ENCODE data around the gene RAMACL.

Gene RAMACL

GRCh38 chr6:166552600-166552999 is 33.9 kb downstream of the RAMACL start:
- TF ChIP-seq CTCF (IDR thresholded peaks at IDR 0.05; ENCODE audit: low read depth, low read length), result no peak
- DNase-seq (ENCODE audit: extremely low read depth, low read depth), result no peak

GRCh38 chr6:166551754-166552495 is 34.6 kb downstream of the RAMACL start:
- no peak for TF ChIP-seq CTCF (IDR thresholded peaks at IDR 0.05; ENCODE audit: low read depth, low read length)
- no peak for DNase-seq (ENCODE audit: extremely low read depth, low read depth)

DNA sequence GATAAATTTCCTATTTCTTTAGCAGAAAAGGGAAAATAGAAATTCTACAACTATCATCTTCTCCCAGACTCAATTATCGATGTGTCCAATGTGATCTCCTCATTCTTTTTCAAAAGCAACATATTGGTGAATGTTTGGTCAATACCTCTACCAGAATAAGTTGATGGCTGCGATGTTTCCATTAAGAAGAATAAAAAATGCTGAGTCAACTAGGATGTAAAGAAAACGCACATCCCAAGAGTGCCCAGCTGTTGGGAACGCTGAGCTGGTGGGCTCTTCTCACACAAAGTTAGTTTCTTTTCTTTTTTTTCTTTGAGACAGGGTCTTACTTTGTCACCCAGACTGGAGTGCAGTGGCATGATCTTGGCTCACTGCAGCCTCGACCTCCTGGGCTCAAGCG is 39.8 kb downstream of the RAMACL start:
- no peak for DNase-seq (ENCODE audit: extremely low read depth, low read depth)
- TF ChIP-seq CTCF (IDR thresholded peaks at IDR 0.05; ENCODE audit: low read depth, low read length), result no peak

DNA sequence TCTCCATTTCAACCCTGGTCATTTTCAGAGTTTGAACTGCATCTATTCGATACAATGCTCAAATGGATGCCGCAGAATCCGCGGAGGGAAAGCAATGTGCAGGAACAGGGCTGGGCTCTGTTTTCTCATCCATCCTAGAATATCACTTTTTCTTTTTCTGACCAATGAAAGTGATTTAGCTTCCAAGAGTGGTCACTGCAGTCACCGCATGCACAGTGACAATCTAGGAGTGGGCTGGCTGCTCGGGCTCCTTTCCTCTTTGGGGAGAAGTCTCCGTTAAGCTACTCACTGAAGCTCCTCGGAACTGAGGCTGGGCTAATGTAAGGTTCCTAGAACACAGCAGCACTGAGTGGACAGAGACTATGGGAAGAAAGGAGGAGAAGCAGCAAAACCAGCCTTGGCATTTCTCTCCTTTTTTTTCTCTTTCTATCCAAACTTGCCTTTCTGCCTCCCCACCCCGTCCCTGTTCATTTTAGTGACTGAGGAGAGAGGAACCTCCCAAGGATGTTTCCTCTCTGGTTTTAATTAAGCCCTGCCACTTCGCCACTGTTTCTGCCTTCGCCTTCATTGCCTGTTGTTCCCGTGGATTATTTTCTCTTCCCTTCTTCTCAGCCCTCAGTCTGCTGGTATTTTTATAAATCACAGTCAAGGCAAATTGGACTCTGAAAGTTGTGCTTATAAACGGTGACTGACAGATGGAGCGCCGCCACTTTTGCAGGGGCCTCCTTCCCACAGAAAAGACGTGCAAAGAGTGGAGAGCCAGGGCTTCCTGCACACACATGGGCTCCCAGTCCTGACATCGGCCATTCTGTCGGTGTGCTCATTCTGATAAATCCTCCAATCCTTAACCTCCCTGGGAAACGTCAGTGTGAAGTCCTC is 41.1 kb downstream of the RAMACL start:
- no peak for DNase-seq (ENCODE audit: extremely low read depth, low read depth)
- TF ChIP-seq CTCF (IDR thresholded peaks at IDR 0.05; ENCODE audit: low read depth, low read length), result no peak

DNA sequence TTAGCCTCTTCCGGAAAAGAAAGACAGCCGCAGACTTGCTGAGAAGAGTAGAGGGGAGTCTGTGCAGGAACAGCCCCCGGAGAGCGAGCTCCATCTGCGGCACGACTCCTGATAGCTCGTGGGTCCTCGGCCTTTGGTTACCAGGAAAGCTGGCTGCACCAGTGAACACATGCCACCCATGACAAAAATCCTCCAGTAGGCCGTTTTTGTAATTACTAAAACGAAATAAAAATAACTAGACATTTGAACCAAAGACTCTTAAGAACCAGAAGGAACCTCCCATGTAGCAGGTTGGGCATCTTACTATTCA is 42.2 kb downstream of the RAMACL start:
- no peak for DNase-seq (ENCODE audit: extremely low read depth, low read depth)
- no peak for TF ChIP-seq CTCF (IDR thresholded peaks at IDR 0.05; ENCODE audit: low read depth, low read length)

DNA sequence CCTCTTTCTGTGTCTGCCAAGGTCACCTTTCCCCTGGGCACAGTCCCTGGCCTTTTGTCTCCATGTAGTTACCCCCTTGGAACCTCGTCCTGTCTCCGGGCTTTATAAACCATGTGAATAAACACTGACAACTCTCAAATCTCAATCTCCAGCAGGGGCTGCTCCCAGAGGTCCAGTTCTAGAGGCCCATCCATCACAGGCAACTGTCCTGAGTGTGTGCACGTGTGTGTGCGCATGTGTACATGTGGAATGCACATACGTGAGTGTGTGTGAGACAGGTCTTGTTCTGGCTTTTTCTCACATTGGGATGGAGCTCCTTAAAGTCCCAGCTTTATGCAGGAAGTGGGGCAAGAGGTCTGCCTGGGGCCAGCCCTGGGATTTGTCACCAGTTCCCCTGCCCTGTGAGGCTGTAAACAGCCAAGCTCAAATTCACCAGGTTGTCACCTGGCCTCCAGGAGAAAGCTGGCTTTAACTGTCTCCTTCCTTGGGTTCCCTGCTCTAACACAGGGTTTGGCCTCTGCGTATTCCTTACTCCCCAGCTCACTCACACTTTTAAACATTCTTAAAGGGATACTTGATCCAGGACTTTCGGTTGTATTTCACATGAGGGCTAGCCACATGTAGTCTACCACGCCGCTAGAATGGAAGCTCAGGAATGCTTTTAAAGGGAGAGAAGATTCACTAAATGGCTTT is 42.7 kb downstream of the RAMACL start:
- no peak for TF ChIP-seq CTCF (IDR thresholded peaks at IDR 0.05; ENCODE audit: low read depth, low read length)
- no peak for DNase-seq (ENCODE audit: extremely low read depth, low read depth)

DNA sequence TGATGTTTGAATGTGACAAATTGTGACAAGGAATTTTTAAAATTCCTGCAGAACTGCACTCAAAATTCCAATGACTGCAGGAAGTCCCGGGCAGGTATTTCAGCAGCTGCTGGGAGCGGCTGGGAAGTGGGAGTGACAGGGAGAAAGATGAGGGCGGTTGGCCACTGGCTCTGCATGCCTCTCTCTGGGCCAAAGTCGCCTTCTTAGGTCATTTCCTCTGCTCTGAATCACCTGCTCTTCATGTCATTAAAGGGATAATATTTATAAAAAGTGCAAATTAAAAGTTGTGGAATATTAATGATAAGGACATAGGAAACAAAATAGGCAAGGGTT is 43.9 kb downstream of the RAMACL start:
- TF ChIP-seq CTCF (IDR thresholded peaks at IDR 0.05; ENCODE audit: low read depth, low read length), result no peak

More for the DNA sequence above, 43.9 kb downstream of the RAMACL start:
- DNase-seq (ENCODE audit: extremely low read depth, low read depth), result no peak

Measured in AG09319 (cell line).